K562 (cell line): Measurements from ENCODE around the gene CEMIP2. TPM values are rescaled to one million over a fixed set of nuclear protein-coding genes. Genes with fewer than 3 reads are reported as not detected.

ENCODE experiments used
- CLOCK ChIP-seq: fragments of 250-450 bp; sonication (Bioruptor Pico); IDR thresholded peaks from 2 replicates; pipeline ENCODE4 v1.4.0; 2020; ENCODE audit warnings: mild to moderate bottlenecking, moderate library complexity, borderline replicate concordance
- ETS2 ChIP-seq: IDR thresholded peaks from 2 replicates; pipeline ENCODE4 v1.6.1; 2016; ENCODE audit warnings: borderline replicate concordance, missing genetic modification characterization, mild to moderate bottlenecking, moderate library complexity, missing compliant biosample characterization; ENCODE audit not compliant: poor library complexity, severe bottlenecking
- GATA2 ChIP-seq: sonication (generic); formaldehyde crosslinking; IDR thresholded peaks from 2 replicates; pipeline ENCODE4 v1.4.0; 2020; ENCODE audit warnings: mild to moderate bottlenecking, missing genetic modification reagents
- RFX1 ChIP-seq: fragments of 450-650 bp; IDR thresholded peaks from 2 replicates; pipeline ENCODE4 v1.6.1; 2016; ENCODE audit warnings: mild to moderate bottlenecking, moderate library complexity
- STAT6 ChIP-seq: sonication (generic); formaldehyde crosslinking; IDR thresholded peaks from 2 replicates; pipeline ENCODE4 v1.8.1; 2023; ENCODE audit warnings: mild to moderate bottlenecking, missing genetic modification reagents
- TEAD1 ChIP-seq, 2 experiments: fragments of 450-650 bp in 1 of 2; sonication (generic) in 1 of 2; formaldehyde crosslinking; IDR thresholded peaks; 2 replicates each; pipeline versions ENCODE4 v1.4.0 to v1.8.0; 2020 to 2022; ENCODE audit warnings: mild to moderate bottlenecking in 2 of 2, missing genetic modification reagents in 1 of 2
- ZBTB26 ChIP-seq: fragments of 450-650 bp; formaldehyde crosslinking; IDR thresholded peaks from 2 replicates; pipeline ENCODE4 v1.4.0; 2022; ENCODE audit warnings: missing genetic modification characterization
- ZNF311 ChIP-seq: fragments of 250-450 bp; sonication (Bioruptor Pico); IDR thresholded peaks from 2 replicates; pipeline ENCODE4 v1.4.0; 2020; ENCODE audit warnings: mild to moderate bottlenecking, moderate library complexity
- ZNF639 ChIP-seq, 2 experiments: fragments of 200-800 bp in 1 of 2; sonication (Bioruptor generic) in 1 of 2; sonication (generic) in 1 of 2; formaldehyde crosslinking in 1 of 2; IDR thresholded peaks in 1 of 2; conservative IDR thresholded peaks in 1 of 2; 2 replicates each; pipeline versions ENCODE4 v1.5.0 to v1.6.1; 2016 to 2020; ENCODE audit warnings: missing compliant biosample characterization in 1 of 2, missing genetic modification characterization in 1 of 2, missing genetic modification reagents in 1 of 2
- ZZZ3 ChIP-seq: fragments of 450-650 bp; IDR thresholded peaks from 2 replicates; pipeline ENCODE4 v1.6.1; 2016; ENCODE audit warnings: antibody characterized with exemption, mild to moderate bottlenecking, moderate library complexity
- polyA plus RNA-seq, 8 experiments: library from polyadenylated mRNA; depleted of rRNA in 4 of 8; stranded (reverse) in 5 of 8; unstranded in 3 of 8; fragments of >200 nt; fragmentation: Nextera tagmentation in 2 of 8; fragmentation: Illumina TruSeq in 1 of 8; extraction: Ambion mirVana in 2 of 8; extraction: Trizol in 1 of 8; gene quantifications; 2 replicates each; pipeline versions ENCODE4 v1.2.1 to v1.2.3, GENCODE V29; 2011 to 2014; ENCODE audit warnings: inconsistent platforms in 1 of 8, missing spikeins in 1 of 8
- total RNA-seq, 7 experiments: library from RNA; depleted of rRNA in 6 of 7; stranded (reverse); fragments of >200 nt in 6 of 7; fragmentation: Illumina TruSeq in 2 of 7; extraction: Trizol in 2 of 7; gene quantifications; 2 replicates each; pipeline versions ENCODE4 v1.2.1 to v1.2.3, GENCODE V29; 2011 to 2021; ENCODE audit warnings: low replicate concordance in 1 of 7
- TF ChIP-seq, protein P1 (sequence below): fragments of 250-450 bp; sonication (Bioruptor Pico); IDR thresholded peaks from 2 replicates; pipeline ENCODE4 v1.4.0; 2020

CEMIP2 gene
- total and polyA plus RNA-seq, 9 of the 15 experiments (the other 6 are each of a cell fraction or from before 2014, with no cell fraction given), result 5.4 to 29.9 (median 14.2) TPM

- no peak for TF ChIP-seq ETS2 (tag)
- no peak for TF ChIP-seq CLOCK (CRISPR knock-in tag)
- peak; percentile 37; the same call in 1 of the 2 replicates for TF ChIP-seq RFX1
- TF ChIP-seq, protein P1, sequence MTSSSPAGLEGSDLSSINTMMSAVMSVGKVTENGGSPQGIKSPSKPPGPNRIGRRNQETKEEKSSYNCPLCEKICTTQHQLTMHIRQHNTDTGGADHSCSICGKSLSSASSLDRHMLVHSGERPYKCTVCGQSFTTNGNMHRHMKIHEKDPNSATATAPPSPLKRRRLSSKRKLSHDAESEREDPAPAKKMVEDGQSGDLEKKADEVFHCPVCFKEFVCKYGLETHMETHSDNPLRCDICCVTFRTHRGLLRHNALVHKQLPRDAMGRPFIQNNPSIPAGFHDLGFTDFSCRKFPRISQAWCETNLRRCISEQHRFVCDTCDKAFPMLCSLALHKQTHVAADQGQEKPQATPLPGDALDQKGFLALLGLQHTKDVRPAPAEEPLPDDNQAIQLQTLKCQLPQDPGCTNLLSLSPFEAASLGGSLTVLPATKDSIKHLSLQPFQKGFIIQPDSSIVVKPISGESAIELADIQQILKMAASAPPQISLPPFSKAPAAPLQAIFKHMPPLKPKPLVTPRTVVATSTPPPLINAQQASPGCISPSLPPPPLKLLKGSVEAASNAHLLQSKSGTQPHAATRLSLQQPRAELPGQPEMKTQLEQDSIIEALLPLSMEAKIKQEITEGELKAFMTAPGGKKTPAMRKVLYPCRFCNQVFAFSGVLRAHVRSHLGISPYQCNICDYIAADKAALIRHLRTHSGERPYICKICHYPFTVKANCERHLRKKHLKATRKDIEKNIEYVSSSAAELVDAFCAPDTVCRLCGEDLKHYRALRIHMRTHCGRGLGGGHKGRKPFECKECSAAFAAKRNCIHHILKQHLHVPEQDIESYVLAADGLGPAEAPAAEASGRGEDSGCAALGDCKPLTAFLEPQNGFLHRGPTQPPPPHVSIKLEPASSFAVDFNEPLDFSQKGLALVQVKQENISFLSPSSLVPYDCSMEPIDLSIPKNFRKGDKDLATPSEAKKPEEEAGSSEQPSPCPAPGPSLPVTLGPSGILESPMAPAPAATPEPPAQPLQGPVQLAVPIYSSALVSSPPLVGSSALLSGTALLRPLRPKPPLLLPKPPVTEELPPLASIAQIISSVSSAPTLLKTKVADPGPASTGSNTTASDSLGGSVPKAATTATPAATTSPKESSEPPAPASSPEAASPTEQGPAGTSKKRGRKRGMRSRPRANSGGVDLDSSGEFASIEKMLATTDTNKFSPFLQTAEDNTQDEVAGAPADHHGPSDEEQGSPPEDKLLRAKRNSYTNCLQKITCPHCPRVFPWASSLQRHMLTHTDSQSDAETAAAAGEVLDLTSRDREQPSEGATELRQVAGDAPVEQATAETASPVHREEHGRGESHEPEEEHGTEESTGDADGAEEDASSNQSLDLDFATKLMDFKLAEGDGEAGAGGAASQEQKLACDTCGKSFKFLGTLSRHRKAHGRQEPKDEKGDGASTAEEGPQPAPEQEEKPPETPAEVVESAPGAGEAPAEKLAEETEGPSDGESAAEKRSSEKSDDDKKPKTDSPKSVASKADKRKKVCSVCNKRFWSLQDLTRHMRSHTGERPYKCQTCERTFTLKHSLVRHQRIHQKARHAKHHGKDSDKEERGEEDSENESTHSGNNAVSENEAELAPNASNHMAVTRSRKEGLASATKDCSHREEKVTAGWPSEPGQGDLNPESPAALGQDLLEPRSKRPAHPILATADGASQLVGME (CRISPR knock-in tag), result no peak
- no peak for TF ChIP-seq TEAD1 (CRISPR knock-in tag; IDR thresholded peaks at IDR 0.05)
- no peak for TF ChIP-seq ZBTB26 (CRISPR knock-in tag)
- TF ChIP-seq GATA2 (CRISPR knock-in tag), result no peak
- no peak for TF ChIP-seq ZNF311 (CRISPR knock-in tag)
- TF ChIP-seq ZZZ3, result no peak
- TF ChIP-seq STAT6 (CRISPR knock-in tag), result no peak
- TF ChIP-seq ZNF639 (CRISPR knock-in tag; conservative IDR thresholded peaks at IDR 0.05 in 1 of 2, IDR thresholded peaks at IDR 0.05 in 1 of 2), result no peak
Observed at GRCh38 chr9:71725590-71726338, 42.5 kb downstream of the CEMIP2 start (continued).
